GF-D8 (cell line): ENCODE measurements around the gene HNF1A.
A peak's percentile ranks its signal among the peaks of the same experiment; 100 is the strongest.
"Not testable (repeated sequence)": the region's sequence is repeated elsewhere in the genome, so short reads cannot be mapped to it uniquely, and the experiment has no call there.

ENCODE experiments used
- DNase-seq: peaks from one replicate; lab custom pipeline; 2025; lab: John Stamatoyannopoulos, UW

HNF1A gene

GRCh38 chr12:120978296-120979219 is at the start of gene HNF1A:
TSS of gene HNF1A (plus strand) at chr12:120978543. CDS start at chr12:120978769, 226 bp downstream.
- no peak for DNase-seq

DNA sequence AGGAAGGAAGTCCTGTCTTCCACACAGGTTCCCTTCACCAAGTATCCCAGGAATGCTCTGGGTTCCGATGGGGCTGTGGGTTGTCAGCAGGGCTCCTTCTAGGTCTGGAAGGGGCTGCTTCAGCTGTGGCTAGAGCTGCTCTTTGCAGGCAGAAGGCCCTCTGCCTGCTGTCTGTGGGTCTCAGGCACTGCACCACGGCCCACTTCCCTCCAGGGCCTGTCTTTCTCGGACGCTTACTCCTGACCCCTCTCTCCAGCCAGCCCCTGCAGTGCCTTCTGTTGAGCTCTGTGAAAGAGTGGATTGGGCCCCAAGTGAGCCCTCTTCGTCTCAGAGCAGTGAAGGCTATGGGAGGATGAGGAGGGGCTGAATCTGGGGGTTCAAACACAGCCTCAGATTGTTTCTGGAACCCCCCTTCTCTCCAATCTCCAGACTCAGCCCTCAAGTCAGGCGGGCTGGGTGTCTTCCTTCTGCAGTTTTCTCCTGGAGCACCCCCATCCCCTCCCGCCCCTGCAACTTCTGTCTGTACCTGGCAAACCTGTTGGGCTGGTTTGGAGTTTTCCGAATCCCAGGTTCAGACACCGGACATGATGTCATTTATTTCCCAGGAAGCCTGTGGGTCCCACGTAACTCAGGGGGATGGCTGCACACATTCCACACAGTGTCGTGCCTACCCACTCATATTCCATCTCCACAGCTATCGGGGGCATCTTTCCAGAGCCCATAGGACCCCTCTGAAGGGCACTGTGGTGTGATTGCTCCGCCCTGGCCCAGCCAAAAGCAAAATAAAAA is 49.3 kb upstream of the HNF1A start:
- no peak for DNase-seq

GRCh38 chr12:120930032-120930431 is 48.3 kb upstream of the HNF1A start:
- DNase-seq, result no peak

DNA sequence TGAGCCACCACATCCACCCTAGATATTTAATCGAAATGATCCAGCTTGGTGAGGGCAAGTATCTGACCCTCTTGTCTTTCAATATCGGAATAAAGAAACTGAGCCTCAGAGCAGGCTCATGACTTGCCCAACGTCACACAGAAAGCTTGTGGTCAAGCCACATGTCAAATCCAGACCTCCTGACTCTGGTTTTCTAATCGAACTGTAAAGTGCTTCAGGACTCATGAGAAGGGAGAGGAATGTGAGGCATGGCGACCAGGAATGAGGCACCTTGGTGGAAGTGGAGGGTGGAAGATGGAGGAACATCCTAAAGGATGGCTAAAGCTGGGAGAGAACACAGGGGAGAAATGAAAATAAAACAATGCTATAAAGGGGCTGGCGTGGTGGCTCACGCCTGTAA is 46.3 kb upstream of the HNF1A start:
- no peak for DNase-seq

DNA sequence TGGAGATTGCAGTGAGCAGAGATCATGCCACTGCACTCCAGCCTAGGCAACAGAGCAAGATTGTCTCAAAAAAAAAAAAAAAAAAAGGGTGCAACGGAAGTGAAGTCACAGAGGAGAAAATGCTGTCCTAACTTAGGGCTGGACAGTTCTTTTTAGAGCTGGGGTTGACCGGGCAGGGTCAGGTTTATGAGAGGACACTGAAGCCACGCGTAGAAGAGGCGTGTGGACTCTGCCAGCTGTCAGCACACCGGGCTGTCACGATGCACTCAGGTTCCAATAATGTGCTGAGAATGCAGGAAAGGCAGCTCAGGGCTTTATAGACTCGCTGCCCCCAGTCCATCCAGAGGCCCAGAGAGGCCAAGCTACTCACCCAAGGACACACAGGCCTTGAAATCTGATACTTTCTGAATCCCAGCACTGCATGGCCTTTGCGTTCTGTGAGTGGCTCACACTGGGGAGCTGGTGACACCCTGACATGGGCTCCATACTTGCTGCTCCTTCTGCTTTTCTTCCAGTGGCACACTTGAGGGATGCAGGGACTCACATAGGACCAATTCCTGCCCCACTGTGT is 45.3 kb upstream of the HNF1A start:
- no peak for DNase-seq

GRCh38 chr12:120933786-120934185 is 44.6 kb upstream of the HNF1A start:
- DNase-seq, result no peak

DNA sequence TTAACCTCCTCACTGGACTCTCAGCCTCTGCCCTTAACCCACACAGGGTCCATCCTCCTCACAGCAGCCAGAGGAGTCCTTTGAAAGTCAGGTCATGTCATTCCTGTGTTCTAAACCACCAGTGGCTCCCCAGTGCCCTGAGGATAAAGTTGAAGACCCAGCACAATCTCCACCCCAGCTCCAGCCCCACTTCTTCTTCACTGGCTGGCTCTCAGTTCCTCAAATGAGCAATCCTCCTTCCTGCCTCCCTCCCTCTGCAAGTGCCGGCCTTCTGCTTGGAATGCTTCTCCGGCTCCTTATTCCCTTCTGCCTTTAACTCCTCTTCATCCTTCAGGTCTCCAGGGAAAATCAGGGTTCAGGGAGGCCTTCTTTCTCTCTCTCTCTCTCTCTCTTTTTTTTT is 42.1 kb upstream of the HNF1A start:
- DNase-seq, result no peak

GRCh38 chr12:120938496-120938895 is 39.8 kb upstream of the HNF1A start:
- no peak for DNase-seq

DNA sequence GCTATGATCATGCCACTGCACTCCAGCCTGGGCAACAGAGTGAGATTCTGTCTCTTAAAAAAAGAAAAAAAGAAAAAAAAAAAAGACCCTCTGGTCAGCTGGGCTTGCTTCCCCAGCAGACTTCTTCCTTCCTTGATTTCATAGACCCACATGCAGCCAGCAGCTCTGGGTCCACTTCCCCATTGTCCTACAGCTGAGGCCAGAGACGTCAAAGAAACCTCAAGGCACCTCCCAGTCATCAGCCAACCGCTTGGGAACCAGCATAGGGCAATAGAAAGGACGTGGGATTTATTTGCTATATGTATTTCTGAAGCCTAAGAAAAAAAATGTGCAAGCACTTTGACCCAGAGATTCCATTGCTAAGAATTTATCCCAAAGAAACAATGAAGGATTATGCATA is 38.8 kb upstream of the HNF1A start:
- peak; percentile 54 for DNase-seq

- DNase-seq, result peak; percentile 12
Measured at GRCh38 chr12:120940006-120940405, 38.3 kb upstream of the HNF1A start.

GRCh38 chr12:120940799-120941198 is 37.5 kb upstream of the HNF1A start:
- peak; percentile 4 for DNase-seq

GRCh38 chr12:120941412-120941811 is 36.9 kb upstream of the HNF1A start:
- no peak for DNase-seq

DNA sequence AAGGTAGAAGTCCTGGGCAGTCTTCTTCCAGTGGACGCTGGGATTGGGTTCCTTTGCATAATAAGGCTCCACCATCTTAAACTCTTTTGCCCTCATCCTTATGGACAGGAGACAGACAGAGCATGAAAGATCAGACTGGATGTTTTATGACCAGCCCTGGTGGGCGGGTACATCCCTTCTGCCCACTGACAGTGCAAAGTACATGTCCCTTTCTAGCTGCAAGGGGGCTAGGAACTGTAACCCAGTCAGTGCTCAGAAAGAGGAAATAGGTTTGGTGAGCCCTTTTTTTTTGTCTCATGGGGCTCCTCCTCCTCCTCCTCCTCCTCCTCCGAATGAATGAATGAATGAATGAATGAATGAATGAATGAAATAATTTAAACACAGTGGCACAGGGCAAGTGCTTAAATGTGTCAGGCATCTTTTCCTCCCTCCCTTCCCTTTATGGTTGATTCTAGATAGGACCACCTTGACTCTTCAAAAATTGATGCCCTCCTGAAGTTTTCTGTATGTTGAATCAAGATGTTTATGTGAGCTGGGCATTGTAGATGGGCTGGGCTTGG is 36.4 kb upstream of the HNF1A start:
- DNase-seq, result no peak

DNA sequence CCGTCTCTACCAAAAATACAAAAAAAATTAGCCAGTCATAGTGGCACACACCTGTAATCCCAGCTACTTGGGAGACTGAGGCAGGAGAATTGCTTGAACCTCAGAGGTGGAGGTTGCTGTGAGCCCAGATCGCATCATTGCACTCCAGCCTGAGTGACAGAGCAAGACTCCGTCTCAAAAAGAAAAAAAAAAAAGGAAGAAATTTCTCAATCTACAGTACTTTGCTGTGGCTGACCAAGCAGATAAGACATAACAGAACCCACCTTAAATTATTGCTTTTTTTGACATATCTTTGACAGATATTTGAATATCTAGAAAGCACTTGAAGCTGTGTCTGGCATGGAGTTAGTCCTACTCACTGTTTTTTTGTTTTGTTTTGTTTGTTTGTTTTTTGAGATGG is 34.9 kb upstream of the HNF1A start:
- no peak for DNase-seq

DNA sequence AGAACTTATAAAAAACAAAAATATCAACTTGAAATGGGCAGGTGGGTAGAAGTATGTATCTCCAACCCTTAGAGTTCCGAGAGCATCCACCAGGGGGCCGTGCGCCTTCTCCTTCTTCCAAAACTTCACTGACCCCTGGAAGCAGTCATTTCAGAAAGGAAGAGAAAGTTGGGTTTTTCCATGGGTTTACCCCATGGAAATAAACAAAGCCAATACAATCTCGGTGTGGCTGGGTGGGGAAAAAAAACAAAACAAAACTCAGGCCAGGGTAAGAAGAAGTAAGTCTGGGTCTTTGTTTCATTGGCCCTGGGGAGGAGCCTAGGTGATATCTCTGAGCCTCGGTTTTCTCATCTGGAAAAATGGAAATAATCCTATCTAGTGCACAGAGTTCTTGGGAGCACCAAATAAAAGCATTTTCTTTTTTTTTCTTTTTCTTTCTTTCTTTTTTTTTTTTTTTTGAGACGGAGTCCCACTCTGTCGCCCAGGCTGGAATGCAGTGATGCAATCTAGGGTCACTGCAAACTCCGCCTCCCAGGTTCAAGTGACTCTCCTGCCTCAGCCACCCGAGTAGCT is 33.6 kb upstream of the HNF1A start:
- DNase-seq, result peak; percentile 2

DNA sequence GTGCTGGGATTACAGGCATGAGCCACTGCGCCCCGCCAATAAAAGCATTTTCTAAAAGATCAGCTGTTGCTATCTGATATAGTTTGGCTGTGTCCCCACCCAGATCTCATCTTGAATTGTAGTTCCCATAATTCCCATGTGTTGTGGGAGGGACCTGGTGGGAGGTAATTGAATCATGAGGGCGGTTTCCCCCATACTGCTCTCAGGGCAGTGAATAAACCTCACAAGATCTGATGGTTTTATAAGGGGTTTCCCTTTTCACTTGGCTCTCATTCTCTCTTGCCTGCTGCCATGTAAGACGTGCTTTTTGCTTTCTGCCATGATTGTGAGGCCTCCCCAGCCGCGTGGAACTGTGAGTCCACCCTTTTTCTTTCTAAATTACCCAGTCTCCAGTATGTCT is 32.8 kb upstream of the HNF1A start:
- DNase-seq, result not testable (repeated sequence)

GRCh38 chr12:120950260-120950799 is 28.0 kb upstream of the HNF1A start:
- not testable (repeated sequence) for DNase-seq

DNA sequence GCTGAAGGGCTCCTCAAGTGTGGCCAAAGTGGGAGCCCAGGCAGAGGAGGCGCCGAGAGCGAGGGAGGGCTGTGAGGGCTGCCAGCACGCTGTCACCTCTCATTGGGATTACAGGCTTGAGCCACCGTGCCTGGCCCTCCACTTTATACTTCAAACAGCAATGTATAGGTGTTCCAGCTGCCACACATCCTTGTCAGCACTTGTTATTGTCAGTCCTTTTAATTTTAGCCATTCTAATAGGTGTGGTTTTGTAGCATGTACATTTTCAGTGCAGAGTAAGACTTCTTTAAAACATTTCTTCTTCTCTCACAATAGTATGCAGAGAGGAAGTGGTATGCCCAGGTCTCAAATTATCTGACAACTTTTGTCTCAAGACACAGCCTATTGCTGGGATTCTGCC is 27.5 kb upstream of the HNF1A start:
- DNase-seq, result no peak

DNA sequence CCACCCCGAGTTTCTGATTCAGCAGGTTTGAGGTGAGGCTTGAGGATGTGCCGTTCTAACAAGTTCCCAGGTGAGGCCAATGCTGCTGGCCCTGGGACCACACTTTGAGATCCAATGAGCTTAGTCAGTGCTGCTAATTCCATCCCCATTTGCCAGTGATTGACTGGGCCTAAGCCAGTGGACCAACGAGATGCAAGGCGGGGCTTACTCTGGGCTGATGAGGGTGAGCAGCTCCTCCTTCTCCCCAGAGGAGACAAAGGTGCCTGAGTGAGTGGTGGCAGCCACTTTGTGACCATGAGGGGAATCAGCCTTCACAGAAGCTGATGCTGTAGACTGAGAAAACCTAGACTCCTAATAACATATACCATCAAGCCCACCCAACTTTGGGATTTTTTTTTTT is 23.1 kb upstream of the HNF1A start:
- no peak for DNase-seq

GRCh38 chr12:120956579-120957300 is 21.6 kb upstream of the HNF1A start:
- peak; percentile 44 for DNase-seq
